Astrocyte of the cerebellum (primary cell): ENCODE data around the gene HMCN1.

Experiments used
- DNase-seq: peaks from one replicate; pipeline ENCODE4 v3.0.0-alpha.2; 2011; ENCODE audit warnings: low read depth
- H3K4me3 ChIP-seq: 2 replicates; pipeline ENCODE4 v1.5.1; 2011; ENCODE audit warnings: mild to moderate bottlenecking, low read depth, low read length, moderate library complexity
- in situ Hi-C: cut with HindIII; loops from 2 replicates; pipeline ENCODE4 v1.10.0; 2017; ENCODE audit warnings: low sequenced_read_pairs
- TF ChIP-seq, protein P1 (sequence below): IDR thresholded peaks from 2 replicates; pipeline ENCODE4 v1.5.1; 2012; ENCODE audit warnings: low read length, low read depth, moderate library complexity, mild to moderate bottlenecking; ENCODE audit errors: missing control alignments

HMCN1 gene

DNA sequence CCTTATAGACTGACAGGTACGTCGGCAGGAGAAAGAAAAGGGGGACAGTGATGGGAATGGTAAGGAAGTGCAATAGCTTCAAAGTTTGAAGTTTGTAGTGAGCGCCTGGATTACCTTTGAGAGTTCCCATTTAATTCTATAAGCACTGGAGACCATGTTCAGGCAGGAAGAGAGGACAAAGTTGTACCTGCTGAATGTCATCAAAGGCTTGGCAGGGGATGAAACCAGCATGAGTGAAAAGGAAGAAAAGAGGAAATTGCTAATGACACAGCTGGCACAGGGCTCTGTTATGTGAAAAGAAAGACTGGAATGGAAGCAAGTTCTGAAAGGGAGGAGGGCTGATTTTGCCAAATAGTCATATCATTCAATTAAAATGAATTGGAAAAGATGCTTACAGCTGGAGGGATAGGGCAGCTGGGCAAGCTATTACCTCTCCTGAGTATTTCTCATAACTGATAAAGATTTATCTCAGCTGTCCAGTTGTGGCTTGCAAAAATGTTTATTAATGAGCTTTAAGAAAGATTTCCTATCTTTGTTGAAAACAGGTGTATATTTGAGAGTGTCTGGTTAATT is 109.2 kb downstream of the HMCN1 start:
- DNase-seq = no peak
- no peak overlapping the region for H3K4me3 ChIP-seq
- in situ Hi-C loops = no loop called here
- TF ChIP-seq, protein P1, sequence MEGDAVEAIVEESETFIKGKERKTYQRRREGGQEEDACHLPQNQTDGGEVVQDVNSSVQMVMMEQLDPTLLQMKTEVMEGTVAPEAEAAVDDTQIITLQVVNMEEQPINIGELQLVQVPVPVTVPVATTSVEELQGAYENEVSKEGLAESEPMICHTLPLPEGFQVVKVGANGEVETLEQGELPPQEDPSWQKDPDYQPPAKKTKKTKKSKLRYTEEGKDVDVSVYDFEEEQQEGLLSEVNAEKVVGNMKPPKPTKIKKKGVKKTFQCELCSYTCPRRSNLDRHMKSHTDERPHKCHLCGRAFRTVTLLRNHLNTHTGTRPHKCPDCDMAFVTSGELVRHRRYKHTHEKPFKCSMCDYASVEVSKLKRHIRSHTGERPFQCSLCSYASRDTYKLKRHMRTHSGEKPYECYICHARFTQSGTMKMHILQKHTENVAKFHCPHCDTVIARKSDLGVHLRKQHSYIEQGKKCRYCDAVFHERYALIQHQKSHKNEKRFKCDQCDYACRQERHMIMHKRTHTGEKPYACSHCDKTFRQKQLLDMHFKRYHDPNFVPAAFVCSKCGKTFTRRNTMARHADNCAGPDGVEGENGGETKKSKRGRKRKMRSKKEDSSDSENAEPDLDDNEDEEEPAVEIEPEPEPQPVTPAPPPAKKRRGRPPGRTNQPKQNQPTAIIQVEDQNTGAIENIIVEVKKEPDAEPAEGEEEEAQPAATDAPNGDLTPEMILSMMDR = no peak

DNA sequence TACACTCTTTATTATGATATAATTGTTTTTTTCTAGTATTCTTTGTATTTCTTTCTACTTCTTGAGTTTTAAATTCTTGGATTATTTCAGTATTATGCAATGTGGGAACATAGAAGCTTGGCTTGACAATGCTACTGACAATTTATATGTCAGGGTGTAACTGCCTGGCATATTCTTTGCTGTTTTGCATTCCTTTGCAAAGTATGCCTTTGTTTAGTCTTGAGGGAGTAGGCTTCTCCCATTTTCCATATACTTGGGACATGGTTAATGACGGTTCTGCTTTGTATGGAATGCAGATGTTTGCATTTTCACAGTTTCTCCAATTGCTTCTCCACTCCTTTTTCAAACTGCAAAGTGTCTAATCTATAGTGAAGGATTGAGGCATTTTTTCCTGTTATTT is 109.8 kb downstream of the HMCN1 start:
- DNase-seq = no peak
- in situ Hi-C loops = no loop called here
- TF ChIP-seq, protein P1 = no peak
- no peak overlapping the region for H3K4me3 ChIP-seq

DNA sequence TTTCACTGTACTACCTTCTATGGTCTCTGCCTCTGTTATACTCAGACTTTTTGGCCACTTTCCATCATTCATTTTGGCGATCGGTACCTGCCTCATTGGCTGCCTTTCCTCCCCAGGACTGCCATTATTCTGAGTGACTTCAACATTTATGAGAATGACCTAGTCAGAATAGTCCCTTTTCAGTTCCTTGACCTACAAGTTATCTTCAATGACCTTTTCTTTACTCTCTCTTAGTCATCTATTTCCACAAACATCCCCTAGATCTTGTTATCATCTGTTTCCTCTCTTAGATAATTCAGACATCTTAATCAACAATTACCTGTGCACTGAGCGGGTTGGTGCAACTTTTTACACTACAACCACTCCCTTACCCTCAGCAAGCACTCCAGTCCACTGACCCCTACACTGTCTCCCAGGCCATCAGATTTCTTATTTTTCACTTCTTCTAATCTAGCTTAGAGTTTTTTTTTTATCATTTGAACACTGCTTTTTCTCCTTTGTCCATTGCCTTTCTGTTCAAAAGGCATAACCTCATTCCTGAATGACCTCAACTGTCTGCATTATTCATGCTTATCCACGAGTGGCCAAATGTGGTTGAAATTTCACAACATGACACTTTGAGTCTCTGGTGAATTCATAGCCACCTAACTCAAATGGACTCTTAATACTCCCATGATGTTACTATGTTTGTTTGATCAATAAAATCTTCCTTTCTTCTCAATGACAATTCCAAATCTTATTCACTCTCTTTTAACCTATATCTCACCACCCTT is 112.7 kb downstream of the HMCN1 start:
- peak; percentile 68 for DNase-seq
- in situ Hi-C loops = no loop called here
- TF ChIP-seq, protein P1 = no peak
- H3K4me3 ChIP-seq = no peak overlapping the region

DNA sequence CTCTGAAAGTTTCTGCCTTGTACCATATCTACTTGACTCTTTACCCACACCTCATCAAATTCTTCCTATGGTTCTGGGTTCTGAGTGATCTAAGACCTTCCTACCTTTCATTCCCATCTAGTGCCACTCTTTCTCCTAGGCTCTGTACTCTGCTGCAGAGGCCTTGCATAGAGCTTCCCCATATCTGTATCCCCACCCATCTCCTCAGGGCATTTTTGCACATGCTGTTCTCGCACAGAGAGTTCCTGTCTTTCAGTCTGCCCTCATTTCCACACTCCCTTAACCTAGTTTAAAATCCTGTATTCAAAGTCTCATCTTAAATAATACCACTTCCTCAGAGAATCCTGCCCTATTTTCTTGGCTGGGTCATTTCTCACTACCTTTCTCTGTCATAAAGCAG is 114.8 kb downstream of the HMCN1 start:
- TF ChIP-seq, protein P1 = no peak

DNA sequence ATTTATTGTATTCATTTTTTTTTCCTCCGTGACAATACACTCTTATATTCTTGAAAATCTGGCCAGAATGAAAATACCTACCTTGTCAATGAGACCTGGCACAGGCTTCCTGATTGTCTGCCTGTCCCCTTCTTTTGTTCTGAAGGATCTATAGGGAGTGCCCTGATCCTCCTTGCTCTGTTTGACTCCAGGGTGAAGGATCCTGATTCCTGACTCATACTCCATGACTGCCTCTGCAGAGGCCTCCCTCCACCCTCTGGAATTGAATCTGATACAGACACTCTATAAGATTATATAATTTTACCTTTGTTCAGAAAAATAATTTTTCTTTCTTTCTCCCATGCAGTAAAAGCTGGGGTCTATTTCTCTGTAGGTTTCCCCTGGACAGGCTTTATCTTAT is 116.2 kb downstream of the HMCN1 start:
- TF ChIP-seq, protein P1 = no peak
- H3K4me3 ChIP-seq = no peak overlapping the region
- DNase-seq = no peak
- in situ Hi-C loops = no loop called here

More for the DNA sequence above, 114.8 kb downstream of the HMCN1 start:
- no peak for DNase-seq
- in situ Hi-C loops = no loop called here
- no peak overlapping the region for H3K4me3 ChIP-seq

DNA sequence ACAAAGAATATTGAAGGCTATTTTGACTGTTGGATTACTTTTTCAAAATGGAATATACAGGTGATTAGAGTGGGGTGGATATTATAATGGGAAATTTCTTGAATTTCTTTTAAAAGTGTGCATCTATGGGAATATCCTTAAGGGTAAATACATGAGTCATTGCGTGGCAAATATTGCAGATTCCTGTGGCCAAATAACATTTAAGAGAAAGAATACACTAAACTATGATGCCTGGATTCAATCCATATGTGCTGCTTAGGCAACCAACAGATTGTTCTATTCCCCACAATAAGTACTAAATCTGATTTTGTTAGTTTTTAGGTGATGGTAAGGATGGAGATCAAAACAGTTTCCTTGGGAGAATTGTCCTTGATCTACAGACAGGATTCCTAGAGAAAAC is 119.5 kb downstream of the HMCN1 start:
- TF ChIP-seq, protein P1 = no peak
- peak; percentile 91 for DNase-seq
- in situ Hi-C loops = no loop called here
- no peak overlapping the region for H3K4me3 ChIP-seq
